Activated naive CD8-positive, alpha-beta T cell treated with anti-CD3 and anti-CD28 coated beads, Interleukin-2, amount 10 ng/mL, durations not matched to agents 7 days and 5 days (primary cell): ENCODE results near the gene OR2F1. TPM values are rescaled to one million over a fixed set of nuclear protein-coding genes. Genes with fewer than 3 reads are reported as not detected.

Experiments used
- ATAC-seq: fragments of 150-1000 bp; cut with Tn5 transposase; one replicate; pipeline ENCODE4 v1.10.0; 2021; ENCODE audit warnings: low read depth, moderate library complexity
- POLR2A ChIA-PET: fragments of 350-600 bp; sonication (Branson Sonifier 250); formaldehyde crosslinking; loops from one replicate; lab custom pipeline; 2021; ENCODE audit warnings: antibody characterized with exemption; lab: Charles Lee
- DNase-seq: peaks from one replicate; pipeline ENCODE4 v3.0.0; 2021
- H3K27ac Mint-ChIP-seq: one replicate; pipeline ENCODE4 v1.8.0; 2022; ENCODE audit warnings: mild to moderate bottlenecking, mixed read lengths
- H3K27me3 Mint-ChIP-seq: one replicate; pipeline ENCODE4 v1.8.0; 2022; ENCODE audit warnings: mild to moderate bottlenecking, moderate library complexity, mixed read lengths
- H3K36me3 Mint-ChIP-seq: one replicate; pipeline ENCODE4 v1.8.0; 2021; ENCODE audit warnings: mild to moderate bottlenecking, mixed read lengths
- H3K4me1 Mint-ChIP-seq: one replicate; pipeline ENCODE4 v1.8.0; 2021; ENCODE audit warnings: mixed read lengths
- H3K4me3 Mint-ChIP-seq: one replicate; pipeline ENCODE4 v1.8.0; 2022; ENCODE audit warnings: mild to moderate bottlenecking, moderate library complexity, mixed read lengths
- H3K9me3 Mint-ChIP-seq: one replicate; pipeline ENCODE4 v1.8.0; 2021; ENCODE audit warnings: mixed read lengths
- total RNA-seq, 2 experiments: library from RNA; stranded (reverse); gene quantifications; one replicate each; pipeline ENCODE4 v1.2.3, GENCODE V29; 2021

The OR2F1 gene
- total RNA-seq, 2 experiments from 2014 or later: not detected

DNA sequence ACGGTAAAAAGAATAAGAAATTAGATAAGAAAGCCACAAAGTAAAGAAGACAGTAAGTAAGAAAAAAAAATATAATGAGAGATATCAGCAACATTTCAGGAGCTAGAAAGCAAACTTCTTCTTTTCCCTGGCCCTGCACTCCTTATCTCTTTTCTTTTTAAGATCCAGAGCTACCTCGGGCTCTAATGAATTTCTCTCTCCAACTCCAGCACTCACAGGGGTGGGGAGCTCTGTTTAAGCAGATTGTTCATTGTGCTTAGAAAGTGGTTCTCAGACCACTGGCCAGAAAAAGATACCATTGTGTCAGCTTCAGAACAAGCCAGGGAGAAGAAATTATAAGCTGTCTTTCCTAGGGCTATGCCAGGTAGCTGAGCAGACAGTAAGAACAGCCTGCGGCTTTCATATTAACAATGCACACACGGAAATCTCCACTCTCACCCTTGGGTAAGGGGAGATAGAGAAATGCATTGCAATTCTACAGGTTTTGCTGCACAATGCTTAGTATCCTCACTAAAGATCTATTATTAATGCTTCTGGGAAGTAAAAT is 19.3 kb downstream of the OR2F1 start:
- DNase-seq: no peak
- Mint-ChIP-seq H3K4me1 (no peaks in the 10 kb centered on the region), H3K27me3 (peaks cover 9% of the 10 kb centered on the region), H3K36me3 (no peaks in the 10 kb centered on the region), H3K27ac (no peak overlapping the region), H3K9me3 (no peaks in the 10 kb centered on the region), H3K4me3 (no peak overlapping the region)
- ATAC-seq: no peak
- POLR2A ChIA-PET: no interaction called here

- no peaks in the 10 kb centered on the region for H3K9me3 Mint-ChIP-seq
- peaks cover 9% of the 10 kb centered on the region for H3K27me3 Mint-ChIP-seq
- no peaks in the 10 kb centered on the region for H3K36me3 Mint-ChIP-seq
- ATAC-seq (no peak), DNase-seq (no peak)
- no peak overlapping the region for H3K27ac Mint-ChIP-seq
- POLR2A ChIA-PET: no interaction called here
- H3K4me1 Mint-ChIP-seq: no peaks in the 10 kb centered on the region
- H3K4me3 Mint-ChIP-seq: no peak overlapping the region
Observed at GRCh38 chr7:143974459-143974858, 19.8 kb downstream of the OR2F1 start.

DNA sequence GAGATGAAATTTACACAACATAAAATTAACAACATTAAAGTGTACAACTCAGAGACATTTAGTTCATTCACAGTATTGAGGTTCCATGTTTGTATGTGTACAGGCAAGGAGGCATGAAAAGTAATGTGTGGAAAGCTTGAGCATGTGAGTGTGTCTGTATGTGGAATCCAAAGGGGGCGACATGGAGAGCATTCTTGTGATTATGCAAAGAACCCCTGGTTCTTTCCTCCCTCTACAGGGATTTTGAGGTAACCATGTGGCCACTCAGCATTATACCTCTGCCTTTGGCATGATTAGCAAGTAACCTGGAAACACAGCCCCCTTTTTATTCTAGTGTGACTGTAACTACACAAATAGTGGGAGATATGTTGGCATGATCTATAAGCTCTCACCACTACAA is 21.0 kb downstream of the OR2F1 start:
- Mint-ChIP-seq H3K36me3 (no peaks in the 10 kb centered on the region), H3K27ac (no peak overlapping the region), H3K9me3 (no peaks in the 10 kb centered on the region), H3K4me1 (no peaks in the 10 kb centered on the region), H3K27me3 (peaks cover 9% of the 10 kb centered on the region), H3K4me3 (no peak overlapping the region)
- ATAC-seq (no peak), DNase-seq (no peak)
- POLR2A ChIA-PET: no interaction called here

DNA sequence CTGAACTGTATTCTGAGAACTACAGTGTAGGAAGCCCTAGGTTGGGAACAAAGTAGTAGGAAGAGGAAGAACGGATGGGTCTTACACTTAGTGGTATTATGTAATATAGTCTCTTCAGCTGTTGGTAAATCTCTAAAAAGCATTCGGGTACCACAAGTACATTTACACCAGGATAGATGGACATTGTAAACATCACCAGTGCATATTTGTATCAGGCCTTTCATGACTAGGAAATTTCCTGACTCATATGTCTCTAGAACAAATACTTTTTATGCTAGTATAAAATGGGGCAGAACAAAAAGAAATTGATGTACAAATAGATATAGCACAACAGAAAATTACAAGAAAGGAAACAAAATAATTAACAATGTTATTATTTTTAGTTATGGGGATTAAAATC is 23.9 kb downstream of the OR2F1 start:
- H3K9me3 Mint-ChIP-seq: no peaks in the 10 kb centered on the region
- H3K4me3 Mint-ChIP-seq: no peak overlapping the region
- no peak for ATAC-seq
- POLR2A ChIA-PET: no interaction called here
- H3K36me3 Mint-ChIP-seq: no peaks in the 10 kb centered on the region
- H3K4me1 Mint-ChIP-seq: no peaks in the 10 kb centered on the region
- no peak for DNase-seq
- H3K27me3 Mint-ChIP-seq: no peaks in the 10 kb centered on the region
- H3K27ac Mint-ChIP-seq: no peak overlapping the region

DNA sequence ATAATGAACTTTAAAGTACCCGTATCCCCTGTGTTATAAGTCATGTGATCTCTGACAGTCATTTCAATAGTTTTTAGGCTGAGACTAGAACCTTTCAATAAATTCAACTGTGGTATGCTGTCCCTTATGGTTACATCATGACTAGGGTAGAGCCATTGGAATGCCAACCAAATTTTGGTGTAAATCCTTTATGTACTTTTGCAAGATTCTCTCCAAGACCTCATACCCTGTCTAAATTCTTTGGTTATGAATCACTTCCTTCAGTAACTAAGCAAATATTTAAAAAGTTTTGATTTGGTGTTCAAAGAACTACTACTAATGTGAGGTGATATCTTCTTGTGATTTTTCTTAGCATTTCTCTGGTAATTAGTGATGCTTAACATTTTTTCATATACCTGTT is 24.7 kb downstream of the OR2F1 start:
- POLR2A ChIA-PET: no interaction called here
- no peaks in the 10 kb centered on the region for H3K27me3 Mint-ChIP-seq
- no peak overlapping the region for H3K4me3 Mint-ChIP-seq
- no peaks in the 10 kb centered on the region for H3K9me3 Mint-ChIP-seq
- no peaks in the 10 kb centered on the region for H3K36me3 Mint-ChIP-seq
- ATAC-seq (no peak), DNase-seq (no peak)
- no peaks in the 10 kb centered on the region for H3K4me1 Mint-ChIP-seq
- no peak overlapping the region for H3K27ac Mint-ChIP-seq

GRCh38 chr7:143979998-143980397 is 25.4 kb downstream of the OR2F1 start:
- H3K27ac Mint-ChIP-seq: no peak overlapping the region
- H3K9me3 Mint-ChIP-seq: no peaks in the 10 kb centered on the region
- ATAC-seq (no peak), DNase-seq (no peak)
- POLR2A ChIA-PET: no interaction called here
- no peaks in the 10 kb centered on the region for H3K27me3 Mint-ChIP-seq
- no peaks in the 10 kb centered on the region for H3K4me1 Mint-ChIP-seq
- no peaks in the 10 kb centered on the region for H3K36me3 Mint-ChIP-seq
- no peak overlapping the region for H3K4me3 Mint-ChIP-seq

- no peak overlapping the region for H3K4me3 Mint-ChIP-seq
- H3K4me1 Mint-ChIP-seq: no peaks in the 10 kb centered on the region
- H3K9me3 Mint-ChIP-seq: no peaks in the 10 kb centered on the region
- POLR2A ChIA-PET: no interaction called here
- no peak overlapping the region for H3K27ac Mint-ChIP-seq
- no peaks in the 10 kb centered on the region for H3K36me3 Mint-ChIP-seq
- ATAC-seq: no peak
- no peaks in the 10 kb centered on the region for H3K27me3 Mint-ChIP-seq
- no peak for DNase-seq
Observed at GRCh38 chr7:143980746-143981510, 26.3 kb downstream of the OR2F1 start.

DNA sequence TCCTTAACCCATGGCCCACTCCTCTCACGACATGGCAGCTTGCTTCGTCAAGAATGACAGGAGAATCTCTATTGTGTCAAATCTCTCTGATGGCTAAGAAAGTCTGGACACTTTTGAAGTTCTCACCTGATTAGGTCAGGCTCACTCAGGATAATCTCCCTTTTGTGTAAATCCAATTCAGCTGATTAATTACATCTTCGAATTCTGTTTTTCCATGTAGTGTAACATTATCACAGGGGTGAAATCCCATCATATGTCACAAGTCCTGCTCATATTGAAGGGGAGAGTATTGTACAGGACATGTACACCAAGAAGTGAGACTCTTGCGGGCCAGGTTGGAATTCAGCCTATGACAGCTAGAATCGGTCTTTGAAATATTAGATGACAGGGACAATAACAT is 29.3 kb downstream of the OR2F1 start:
- POLR2A ChIA-PET: no interaction called here
- H3K9me3 Mint-ChIP-seq: no peaks in the 10 kb centered on the region
- no peak overlapping the region for H3K27ac Mint-ChIP-seq
- ATAC-seq (no peak), DNase-seq (no peak)
- H3K36me3 Mint-ChIP-seq: peaks cover 4% of the 10 kb centered on the region
- H3K27me3 Mint-ChIP-seq: no peaks in the 10 kb centered on the region
- H3K4me3 Mint-ChIP-seq: no peak overlapping the region
- peaks cover 10% of the 10 kb centered on the region for H3K4me1 Mint-ChIP-seq

GRCh38 chr7:143987513-143987912 is 32.9 kb downstream of the OR2F1 start:
- peaks cover 2% of the 10 kb centered on the region for H3K9me3 Mint-ChIP-seq
- POLR2A ChIA-PET: no interaction called here
- H3K27ac Mint-ChIP-seq: peak overlapping the region; percentile 49
- H3K36me3 Mint-ChIP-seq: peaks cover 5% of the 10 kb centered on the region
- peaks cover 5% of the 10 kb centered on the region for H3K27me3 Mint-ChIP-seq
- peak overlapping the region; percentile 50 for H3K4me3 Mint-ChIP-seq
- ATAC-seq: peak; percentile 58
- H3K4me1 Mint-ChIP-seq: peaks cover 10% of the 10 kb centered on the region
- no peak for DNase-seq

GRCh38 chr7:143988976-143989745 is 34.5 kb downstream of the OR2F1 start:
- ATAC-seq (no peak), DNase-seq (no peak)
- Mint-ChIP-seq H3K27ac (no peak overlapping the region), H3K36me3 (peaks cover 5% of the 10 kb centered on the region), H3K4me1 (peaks cover 10% of the 10 kb centered on the region), H3K4me3 (no peak overlapping the region), H3K9me3 (peaks cover 2% of the 10 kb centered on the region), H3K27me3 (peaks cover 7% of the 10 kb centered on the region)
- POLR2A ChIA-PET: no interaction called here

- no peak for ATAC-seq
- no peak overlapping the region for H3K4me3 Mint-ChIP-seq
- H3K9me3 Mint-ChIP-seq: peaks cover 2% of the 10 kb centered on the region
- no peak for DNase-seq
- peaks cover 7% of the 10 kb centered on the region for H3K27me3 Mint-ChIP-seq
- POLR2A ChIA-PET: no interaction called here
- peaks cover 2% of the 10 kb centered on the region for H3K36me3 Mint-ChIP-seq
- H3K27ac Mint-ChIP-seq: no peak overlapping the region
- peaks cover 2% of the 10 kb centered on the region for H3K4me1 Mint-ChIP-seq
Observed at GRCh38 chr7:143992670-143993069, 38.0 kb downstream of the OR2F1 start.

GRCh38 chr7:143993924-143994323 is 39.3 kb downstream of the OR2F1 start:
- peaks cover 9% of the 10 kb centered on the region for H3K27me3 Mint-ChIP-seq
- no peak overlapping the region for H3K4me3 Mint-ChIP-seq
- DNase-seq (no peak), ATAC-seq (no peak)
- POLR2A ChIA-PET: no interaction called here
- H3K27ac Mint-ChIP-seq: no peak overlapping the region
- no peaks in the 10 kb centered on the region for H3K4me1 Mint-ChIP-seq
- peaks cover 2% of the 10 kb centered on the region for H3K36me3 Mint-ChIP-seq
- peaks cover 2% of the 10 kb centered on the region for H3K9me3 Mint-ChIP-seq

DNA sequence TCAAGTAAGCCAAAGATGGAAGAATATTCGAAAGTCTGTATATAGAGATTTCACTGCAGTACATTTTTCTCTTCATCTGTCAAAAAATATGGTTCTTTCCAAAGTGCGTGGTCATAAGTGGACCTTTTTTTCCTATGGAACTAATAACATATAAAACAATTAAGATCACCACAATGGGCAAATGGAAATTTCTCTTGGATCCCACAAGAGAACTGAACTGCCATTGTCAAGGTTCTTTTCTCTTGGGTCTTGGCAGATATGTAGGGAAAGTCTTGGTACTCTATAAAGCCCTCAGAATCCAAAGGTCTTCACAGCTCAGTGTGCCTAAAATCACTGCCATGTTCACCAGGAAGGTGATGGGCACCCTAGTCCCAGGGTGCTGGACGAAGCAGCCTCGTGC is 45.4 kb downstream of the OR2F1 start, which contains the start of gene OR6B1:
OR6B1 (plus strand) TSS at position 301 of the 400 bp plus-strand sequence. CDS start 3,677 bp downstream, outside the sequence.
- DNase-seq (no peak), ATAC-seq (no peak)
- no peak within 1 kb of the TSS for H3K27ac Mint-ChIP-seq
- H3K27me3 Mint-ChIP-seq: peaks cover 8% of the 10 kb centered on the region
- no peaks in the 10 kb centered on the region for H3K4me1 Mint-ChIP-seq
- H3K9me3 Mint-ChIP-seq: no peaks in the 10 kb centered on the region
- POLR2A ChIA-PET: no interaction called here
- no peak within 1 kb of the TSS for H3K4me3 Mint-ChIP-seq
- H3K36me3 Mint-ChIP-seq: no peaks in the 10 kb centered on the region

DNA sequence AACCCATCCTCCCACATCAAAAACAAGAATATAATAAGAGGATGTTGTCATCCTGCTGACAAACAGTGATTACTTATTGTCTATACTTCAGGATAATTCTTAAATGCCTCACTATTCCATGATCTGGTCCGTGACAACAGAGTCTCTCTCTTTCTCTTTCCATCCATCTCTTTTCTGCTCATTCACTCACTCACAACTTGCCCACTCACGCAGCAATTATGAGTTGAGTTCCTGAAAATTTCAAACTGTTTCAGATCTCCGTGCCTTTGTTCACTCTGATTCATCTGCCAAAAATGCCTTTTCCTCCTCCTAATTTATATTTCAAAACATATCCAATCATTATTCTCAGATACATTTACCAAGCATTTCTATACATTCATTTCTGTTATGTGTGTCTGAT is 46.9 kb downstream of the OR2F1 start:
- ATAC-seq (no peak), DNase-seq (no peak)
- peaks cover 8% of the 10 kb centered on the region for H3K27me3 Mint-ChIP-seq
- no peaks in the 10 kb centered on the region for H3K9me3 Mint-ChIP-seq
- no peaks in the 10 kb centered on the region for H3K36me3 Mint-ChIP-seq
- POLR2A ChIA-PET: no interaction called here
- no peaks in the 10 kb centered on the region for H3K4me1 Mint-ChIP-seq
- H3K27ac Mint-ChIP-seq: no peak overlapping the region
- no peak overlapping the region for H3K4me3 Mint-ChIP-seq
